Astrocyte (in vitro differentiated cells and primary cell): ENCODE measurements around the gene TEF. TPM values are rescaled to one million over a fixed set of nuclear protein-coding genes. Genes with fewer than 3 reads are reported as not detected.

Experiments
- DNase-seq: peaks from one replicate; pipeline ENCODE4 v3.0.0-alpha.2; 2010; ENCODE audit warnings: low read depth
- FAIRE-seq: peaks from 2 replicates; lab custom pipeline; 2011; peaks lifted over from hg19 to GRCh38; lab: Jason Lieb, UNC
- H2AFZ ChIP-seq: 2 replicates; pipeline ENCODE4 v1.6.0; 2012; ENCODE audit warnings: low read depth, low read length, inconsistent platforms
- H3K27ac ChIP-seq: 2 replicates; pipeline ENCODE4 v1.5.1; 2011; ENCODE audit warnings: low read depth, low read length, inconsistent platforms
- H3K27me3 ChIP-seq: 2 replicates; pipeline ENCODE4 v1.6.0; 2011; ENCODE audit warnings: low read length, inconsistent platforms; ENCODE audit not compliant: insufficient read depth
- H3K36me3 ChIP-seq: 2 replicates; pipeline ENCODE4 v1.5.1; 2011; ENCODE audit warnings: low read length, inconsistent platforms; ENCODE audit not compliant: insufficient read depth
- H3K4me1 ChIP-seq: 2 replicates; pipeline ENCODE4 v1.5.1; 2011; ENCODE audit warnings: low read length, inconsistent platforms; ENCODE audit not compliant: insufficient read depth
- H3K4me2 ChIP-seq: 2 replicates; pipeline ENCODE4 v1.6.0; 2012; ENCODE audit warnings: low read length, inconsistent platforms
- H3K4me3 ChIP-seq: 2 replicates; pipeline ENCODE4 v1.5.1; 2011; ENCODE audit warnings: low read depth, mild to moderate bottlenecking, low read length, inconsistent platforms; ENCODE audit not compliant: insufficient read depth
- H3K79me2 ChIP-seq: 2 replicates; pipeline ENCODE4 v1.6.0; 2012; ENCODE audit warnings: mild to moderate bottlenecking, low read length, inconsistent platforms; ENCODE audit not compliant: insufficient read depth
- H3K9ac ChIP-seq: 2 replicates; pipeline ENCODE4 v1.6.0; 2012; ENCODE audit warnings: mild to moderate bottlenecking, low read length, inconsistent platforms
- H3K9me3 ChIP-seq: 2 replicates; pipeline ENCODE4 v1.5.1; 2012; ENCODE audit warnings: low read depth, mild to moderate bottlenecking, low read length, inconsistent platforms; ENCODE audit not compliant: insufficient read depth
- H4K20me1 ChIP-seq: 2 replicates; pipeline ENCODE4 v1.6.0; 2012; ENCODE audit warnings: low read length, inconsistent platforms; ENCODE audit not compliant: insufficient read depth
- H3K27ac Mint-ChIP-seq: one replicate; pipeline ENCODE4 v1.8.0; 2021; ENCODE audit warnings: mild to moderate bottlenecking, mixed read lengths; ENCODE audit not compliant: unreplicated experiment
- H3K27me3 Mint-ChIP-seq: one replicate; pipeline ENCODE4 v1.8.0; 2021; ENCODE audit warnings: low read depth, mixed read lengths; ENCODE audit not compliant: unreplicated experiment
- H3K36me3 Mint-ChIP-seq: one replicate; pipeline ENCODE4 v1.8.0; 2021; ENCODE audit warnings: low read depth, mixed read lengths; ENCODE audit not compliant: unreplicated experiment
- H3K4me1 Mint-ChIP-seq: one replicate; pipeline ENCODE4 v1.8.0; 2021; ENCODE audit warnings: low read depth, mixed read lengths; ENCODE audit not compliant: unreplicated experiment
- H3K4me3 Mint-ChIP-seq: one replicate; pipeline ENCODE4 v1.8.0; 2021; ENCODE audit warnings: mild to moderate bottlenecking, moderate library complexity, mixed read lengths; ENCODE audit not compliant: unreplicated experiment
- H3K9me3 Mint-ChIP-seq: one replicate; pipeline ENCODE4 v1.8.0; 2021; ENCODE audit warnings: mild to moderate bottlenecking, mixed read lengths; ENCODE audit not compliant: unreplicated experiment
- CTCF ChIP-seq: IDR thresholded peaks from 2 replicates; pipeline ENCODE4 v1.5.1; 2011; ENCODE audit warnings: low read depth, mild to moderate bottlenecking, inconsistent platforms, low read length, moderate library complexity; ENCODE audit not compliant: insufficient read depth
- EZH2 ChIP-seq: IDR thresholded peaks from 2 replicates; pipeline ENCODE4 v1.6.1; 2012; ENCODE audit warnings: mild to moderate bottlenecking, low read length, inconsistent platforms; ENCODE audit not compliant: insufficient read depth
- total RNA-seq: library from RNA; stranded (reverse); gene quantifications from 2 replicates; pipeline ENCODE4 v1.2.1, GENCODE V29; 2021

TEF gene
- total RNA-seq, 1 donor from 2014 or later, result 6.3 TPM

DNA sequence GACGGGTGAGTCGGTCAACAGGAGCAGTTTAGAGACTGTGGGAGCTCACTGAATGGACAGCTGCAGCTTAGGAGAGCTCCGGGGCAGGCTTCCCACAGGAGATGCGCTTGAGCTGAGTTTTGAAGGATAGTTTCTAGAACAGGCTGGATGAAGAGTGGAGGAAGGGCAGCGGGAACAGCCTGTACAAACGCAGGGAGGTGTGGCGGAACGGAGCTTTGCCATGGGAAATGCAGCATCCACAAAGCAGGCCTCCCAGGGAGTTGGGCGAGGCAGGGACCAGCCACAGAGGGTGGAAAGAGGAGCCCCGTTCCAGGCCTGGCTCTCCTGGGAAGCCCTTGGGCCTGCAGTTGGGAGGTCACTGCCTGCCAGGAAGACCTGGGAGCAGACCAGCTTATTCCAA, 26.8 kb upstream of the TEF start:
- H3K4me1 Mint-ChIP-seq, result peaks cover 23% of the 10 kb centered on the region
- Histone ChIP-seq H3K9me3 (no peaks in the 10 kb centered on the region), H3K4me3 (no peak overlapping the region), H3K79me2 (no peaks in the 10 kb centered on the region), H3K4me2 (no peak overlapping the region), H3K4me1 (peaks cover 7% of the 10 kb centered on the region), H3K27ac (no peak overlapping the region), H3K36me3 (peaks cover 13% of the 10 kb centered on the region), H4K20me1 (peaks cover 15% of the 10 kb centered on the region), H3K27me3 (no peaks in the 10 kb centered on the region), H2AFZ (no peak overlapping the region), H3K9ac (no peak overlapping the region)
- peaks cover 14% of the 10 kb centered on the region for H3K36me3 Mint-ChIP-seq
- H3K27me3 Mint-ChIP-seq, result no peaks in the 10 kb centered on the region
- no peak overlapping the region for H3K4me3 Mint-ChIP-seq
- no peak for FAIRE-seq
- H3K27ac Mint-ChIP-seq, result no peak overlapping the region
- TF ChIP-seq EZH2 (no peak), CTCF (no peak)
- H3K9me3 Mint-ChIP-seq, result no peaks in the 10 kb centered on the region
- DNase-seq, result no peak

DNA sequence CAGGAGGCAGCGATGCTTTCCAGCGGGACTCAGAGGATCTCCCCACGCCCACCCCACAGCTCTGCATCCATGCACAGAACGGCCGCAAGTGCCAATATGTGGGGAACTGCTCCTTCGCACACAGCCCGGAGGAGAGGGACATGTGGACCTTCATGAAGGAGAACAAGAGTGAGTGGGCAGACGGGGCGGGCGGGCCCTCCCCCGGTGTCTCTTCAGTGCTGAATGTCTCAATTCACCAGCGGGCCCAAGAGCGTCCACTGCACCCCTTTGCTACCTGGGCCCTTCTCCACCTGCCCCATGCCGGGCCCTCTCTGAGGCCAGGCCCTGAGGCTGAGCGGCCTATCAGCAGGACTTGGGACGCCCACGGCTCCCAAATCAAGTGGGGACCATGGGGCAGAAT, 25.8 kb upstream of the TEF start:
- H3K9me3 Mint-ChIP-seq, result no peaks in the 10 kb centered on the region
- H3K27me3 Mint-ChIP-seq, result no peaks in the 10 kb centered on the region
- H3K9me3 ChIP-seq, result no peaks in the 10 kb centered on the region
- no peak overlapping the region for H3K9ac ChIP-seq
- no peak overlapping the region for H3K27ac ChIP-seq
- H3K27ac Mint-ChIP-seq, result no peak overlapping the region
- DNase-seq (no peak), FAIRE-seq (no peak)
- H3K36me3 ChIP-seq, result peaks cover 13% of the 10 kb centered on the region
- no peaks in the 10 kb centered on the region for H3K27me3 ChIP-seq
- no peak overlapping the region for H2AFZ ChIP-seq
- peaks cover 18% of the 10 kb centered on the region for H3K4me1 Mint-ChIP-seq
- H4K20me1 ChIP-seq, result peaks cover 9% of the 10 kb centered on the region
- H3K4me3 Mint-ChIP-seq, result no peak overlapping the region
- no peak overlapping the region for H3K4me3 ChIP-seq
- no peak overlapping the region for H3K4me2 ChIP-seq
- H3K36me3 Mint-ChIP-seq, result peaks cover 8% of the 10 kb centered on the region
- H3K4me1 ChIP-seq, result peaks cover 4% of the 10 kb centered on the region
- H3K79me2 ChIP-seq, result no peaks in the 10 kb centered on the region
- TF ChIP-seq CTCF (no peak), EZH2 (no peak)

- Mint-ChIP-seq H3K9me3 (no peaks in the 10 kb centered on the region), H3K27ac (no peak overlapping the region), H3K27me3 (no peaks in the 10 kb centered on the region), H3K36me3 (peaks cover 8% of the 10 kb centered on the region), H3K4me1 (peaks cover 16% of the 10 kb centered on the region), H3K4me3 (no peak overlapping the region)
- Histone ChIP-seq H2AFZ (no peak overlapping the region), H4K20me1 (peaks cover 3% of the 10 kb centered on the region), H3K4me1 (peaks cover 3% of the 10 kb centered on the region), H3K27ac (no peak overlapping the region), H3K27me3 (no peaks in the 10 kb centered on the region), H3K79me2 (no peaks in the 10 kb centered on the region), H3K9ac (no peak overlapping the region), H3K4me2 (no peak overlapping the region), H3K36me3 (peaks cover 10% of the 10 kb centered on the region), H3K4me3 (no peak overlapping the region), H3K9me3 (peaks cover 1% of the 10 kb centered on the region)
- no peak for FAIRE-seq
- no peak for DNase-seq
- no peak for TF ChIP-seq EZH2
- no peak for TF ChIP-seq CTCF
Measured at GRCh38 chr22:41356430-41357028, 25.2 kb upstream of the TEF start.
